Stimulated activated CD4-positive, alpha-beta T cell treated with anti-CD3 and anti-CD28 coated beads, Interleukin-1b, Interleukin-23, amount 100 ng/mL, for 48 hours (primary cell): ENCODE data around the gene CATSPER3.

ENCODE experiments used
- DNase-seq: peaks from one replicate; pipeline ENCODE4 v3.0.0-alpha.2; 2020

The CATSPER3 gene

DNA sequence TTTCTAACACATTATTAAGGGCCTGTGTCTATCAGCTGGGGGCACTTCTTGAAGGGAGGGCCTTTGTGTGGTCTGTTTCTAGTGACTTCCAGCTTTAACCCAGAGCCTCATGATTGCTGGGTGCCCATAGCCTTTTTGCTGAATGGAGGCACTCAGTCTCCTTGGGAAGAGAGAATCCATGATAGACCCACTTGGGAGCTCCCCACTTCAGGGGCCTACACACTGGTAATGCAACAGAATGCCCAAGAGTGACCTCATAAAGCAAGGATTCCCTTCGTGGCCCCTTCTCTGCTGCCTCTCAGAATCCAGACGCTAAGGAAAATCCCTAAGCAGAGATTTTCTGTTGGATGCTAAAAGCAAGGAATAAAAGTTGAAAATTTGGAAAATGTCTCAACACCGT is at the start of gene CATSPER3:
CATSPER3 (plus strand) TSS at position 301 of the 400 bp plus-strand sequence; CDS start at position 386, 85 bp downstream.
- no peak for DNase-seq

DNA sequence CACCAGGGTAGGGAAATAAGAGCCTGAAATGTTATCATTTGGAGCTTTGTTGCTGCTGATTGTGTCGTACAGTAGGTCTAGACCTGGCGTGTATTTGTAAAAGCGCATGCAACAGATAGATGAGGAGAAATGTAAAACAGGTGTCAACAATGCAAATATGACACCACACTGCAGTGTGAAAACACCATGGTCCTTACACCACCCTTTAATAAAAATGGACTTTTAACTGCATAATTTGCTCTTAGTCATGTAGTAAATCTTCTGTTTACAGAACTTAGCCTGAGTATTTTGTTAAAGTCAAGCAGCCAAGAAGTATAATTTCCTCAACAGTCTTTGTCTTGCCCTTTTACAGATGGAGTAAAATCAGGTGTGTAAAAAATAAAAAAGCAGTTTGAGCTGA is 48.8 kb upstream of the CATSPER3 start:
- DNase-seq: no peak

DNA sequence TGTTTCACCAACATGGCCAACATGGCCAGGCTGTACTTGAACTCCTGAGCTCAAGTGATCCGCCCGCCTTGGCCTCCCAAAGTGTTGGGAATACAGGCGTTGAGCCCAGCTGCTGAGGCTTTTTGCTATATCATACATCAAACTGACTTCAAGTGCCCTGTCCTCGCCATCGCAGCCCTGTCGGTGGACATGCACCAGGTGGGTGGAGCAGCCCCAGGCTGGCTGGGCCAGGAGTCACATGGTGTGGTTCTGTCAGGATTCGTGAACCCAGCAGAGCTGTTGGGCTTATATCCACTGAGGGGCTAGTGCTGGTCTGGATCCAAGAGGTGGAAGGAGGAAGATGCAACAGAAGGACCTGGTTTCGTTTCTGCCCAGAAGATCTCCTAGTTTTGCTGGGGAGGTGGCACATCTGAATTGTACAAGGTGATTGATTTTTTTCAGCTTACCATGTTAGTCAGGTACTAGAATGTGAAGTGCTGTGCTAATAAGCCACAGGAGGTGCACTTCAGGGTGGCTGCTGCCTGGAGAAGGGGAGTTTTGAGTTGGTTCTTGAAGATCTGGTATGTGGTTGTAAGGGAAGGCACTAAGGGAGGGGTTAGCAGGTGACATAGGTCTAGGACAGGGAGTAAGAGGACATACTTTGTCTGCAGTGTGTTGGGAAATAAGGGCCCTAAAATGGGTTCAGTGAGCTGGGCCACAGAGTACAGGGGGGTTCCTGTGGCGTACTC is 46.7 kb upstream of the CATSPER3 start:
- no peak for DNase-seq

DNA sequence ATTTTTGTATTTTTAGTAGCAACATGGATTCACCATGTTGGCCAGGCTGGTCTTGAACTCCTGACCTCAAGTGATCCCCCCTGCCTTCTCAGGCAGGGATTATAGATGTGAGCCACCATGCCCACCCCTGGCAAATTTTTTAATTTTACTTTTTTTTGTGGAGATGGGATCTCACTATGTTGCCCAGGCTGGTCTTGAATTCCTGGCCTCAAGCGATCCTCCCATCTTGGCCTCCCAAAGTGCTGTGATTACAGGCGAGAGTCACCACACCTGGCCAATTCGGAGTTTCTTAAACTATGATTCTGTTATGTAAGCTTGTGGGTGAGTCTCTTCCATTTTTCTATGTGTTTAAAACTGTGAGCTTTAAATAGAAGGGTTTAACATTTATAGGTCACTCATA is 35.2 kb upstream of the CATSPER3 start:
- DNase-seq: no peak

DNA sequence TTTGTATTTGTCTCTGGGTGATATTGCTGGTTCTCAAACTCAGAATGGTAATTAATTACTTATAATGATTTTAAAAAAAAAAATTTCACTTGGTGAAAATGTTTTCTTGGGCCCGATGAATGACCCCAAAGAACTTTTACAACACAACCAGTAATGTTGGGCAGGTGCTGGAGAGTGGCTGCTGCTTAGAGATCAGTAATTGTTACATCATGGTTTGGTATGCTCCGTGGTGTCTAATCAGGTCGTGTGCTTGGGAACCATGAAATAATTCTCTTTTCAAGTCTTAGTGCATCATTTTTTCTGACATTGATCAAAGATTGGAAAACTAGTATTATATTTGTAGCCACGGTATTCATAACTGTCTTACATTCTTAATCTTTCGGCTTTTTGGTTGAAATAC is 33.5 kb upstream of the CATSPER3 start:
- no peak for DNase-seq

DNA sequence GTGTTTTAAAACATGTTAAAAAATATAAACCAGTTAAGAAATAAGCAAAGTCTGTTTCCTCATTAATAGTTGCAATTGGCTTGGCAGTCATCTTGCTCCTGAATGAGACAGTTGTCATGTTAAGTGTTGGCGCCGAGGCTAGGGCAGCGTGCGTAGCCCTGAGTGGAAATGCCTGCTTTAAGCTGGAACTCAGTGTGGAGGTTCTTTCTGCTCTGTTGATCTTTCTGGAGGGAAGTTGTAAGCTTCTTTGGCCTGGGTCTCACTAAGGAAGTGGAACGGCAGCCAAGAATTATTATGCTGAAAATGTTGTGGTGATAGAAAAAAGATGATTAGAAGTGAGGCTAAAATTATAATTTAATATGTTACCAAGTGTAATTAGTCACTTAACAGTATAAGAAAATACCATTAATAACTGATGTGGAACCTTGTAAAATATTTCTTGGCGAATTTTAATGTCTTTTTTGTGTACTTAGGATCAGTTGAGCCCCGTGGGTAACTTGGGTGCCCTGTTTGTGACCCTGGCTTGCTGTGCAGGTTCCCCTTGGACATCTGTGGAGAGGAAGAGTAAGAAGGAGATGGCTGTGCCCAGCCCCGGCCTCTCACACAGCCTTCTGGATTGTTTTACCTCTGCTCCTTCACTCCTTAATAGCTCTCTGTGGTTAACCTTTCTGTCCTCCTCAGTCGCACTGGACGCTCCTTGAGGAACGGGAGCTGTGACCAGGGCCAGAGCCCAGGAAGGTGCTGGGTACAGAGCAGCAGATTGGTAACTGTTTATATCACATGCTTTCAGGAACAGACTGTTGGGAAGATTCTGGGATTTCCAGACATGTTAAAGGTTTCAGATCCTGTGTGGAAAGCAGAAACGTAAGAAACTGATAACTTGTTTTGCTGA is 31.8 kb upstream of the CATSPER3 start:
- DNase-seq: no peak

DNA sequence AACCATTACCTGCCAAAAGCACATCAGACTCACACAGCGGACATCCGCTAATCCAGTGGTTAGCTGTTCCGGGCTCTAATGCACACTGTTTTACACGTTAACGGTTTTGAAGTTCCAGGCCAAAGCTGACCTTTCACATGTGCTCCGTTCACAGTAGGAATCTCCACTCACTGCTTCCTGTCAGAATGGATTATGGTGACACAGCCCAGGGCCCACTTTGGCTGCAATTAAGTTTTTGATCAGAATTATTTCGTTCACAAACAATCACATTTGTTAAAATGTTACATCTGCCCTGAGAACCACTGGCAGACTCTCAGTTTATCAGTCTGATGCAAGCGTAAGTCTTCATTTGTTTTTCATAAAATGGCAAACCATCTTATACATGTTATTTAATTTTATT is 30.2 kb upstream of the CATSPER3 start:
- no peak for DNase-seq

DNA sequence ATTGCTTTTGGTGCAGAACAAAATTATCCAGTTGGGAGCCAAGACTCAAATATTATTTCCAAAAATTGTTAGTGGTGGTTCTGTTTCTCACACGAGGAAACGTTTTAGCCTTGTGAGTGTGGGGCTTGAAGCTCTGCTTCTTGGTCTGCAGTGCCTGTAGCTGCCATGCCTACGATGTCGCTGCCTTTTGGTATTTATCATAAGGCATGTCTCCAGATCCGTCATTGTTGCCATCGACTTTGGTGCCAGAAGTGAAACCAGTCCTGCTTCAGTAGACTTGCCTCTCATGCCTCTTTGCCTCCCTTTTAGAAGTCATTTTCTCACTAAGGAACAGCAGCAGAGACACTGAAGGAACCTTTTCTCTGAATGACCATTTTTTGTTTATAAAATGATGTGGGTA is 29.7 kb upstream of the CATSPER3 start:
- DNase-seq: no peak

DNA sequence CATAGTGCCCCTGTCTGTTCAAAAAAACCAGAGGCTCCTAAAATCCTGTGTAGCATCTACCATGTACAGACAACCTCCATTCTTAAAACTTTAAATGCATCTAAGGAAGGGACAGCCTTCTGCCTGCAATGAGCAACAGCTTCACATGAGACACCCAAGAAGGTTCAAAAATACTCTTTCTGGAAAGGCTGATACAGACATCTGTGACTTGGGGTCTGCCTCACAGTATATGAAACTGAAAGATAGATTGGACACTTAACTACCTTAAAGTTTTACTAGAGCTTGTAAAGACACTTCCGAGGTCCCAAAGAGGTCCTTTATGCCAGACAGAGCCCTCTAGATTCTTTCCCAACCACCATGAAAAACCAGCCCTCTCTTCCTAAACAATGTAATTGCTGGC is 28.2 kb upstream of the CATSPER3 start:
- no peak for DNase-seq

DNA sequence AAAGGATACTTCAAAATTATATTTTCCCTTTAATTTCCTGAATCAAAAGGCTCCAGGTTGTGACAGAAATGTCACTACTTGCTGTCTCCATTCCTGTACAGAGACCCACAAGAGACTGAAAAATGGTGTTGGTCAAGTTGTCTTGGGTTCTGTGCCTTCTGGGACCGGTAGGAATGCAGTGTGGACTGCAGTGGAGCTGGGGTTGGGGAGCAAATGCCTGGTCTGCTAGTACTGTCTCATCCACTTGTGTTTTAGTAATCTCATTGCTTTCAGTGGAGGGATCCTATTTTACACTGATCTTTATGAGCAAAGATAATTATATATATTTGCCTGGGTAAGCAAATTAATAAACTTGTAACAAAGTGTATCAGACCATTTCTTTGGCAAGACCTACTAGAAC is 24.2 kb upstream of the CATSPER3 start:
- DNase-seq: no peak

DNA sequence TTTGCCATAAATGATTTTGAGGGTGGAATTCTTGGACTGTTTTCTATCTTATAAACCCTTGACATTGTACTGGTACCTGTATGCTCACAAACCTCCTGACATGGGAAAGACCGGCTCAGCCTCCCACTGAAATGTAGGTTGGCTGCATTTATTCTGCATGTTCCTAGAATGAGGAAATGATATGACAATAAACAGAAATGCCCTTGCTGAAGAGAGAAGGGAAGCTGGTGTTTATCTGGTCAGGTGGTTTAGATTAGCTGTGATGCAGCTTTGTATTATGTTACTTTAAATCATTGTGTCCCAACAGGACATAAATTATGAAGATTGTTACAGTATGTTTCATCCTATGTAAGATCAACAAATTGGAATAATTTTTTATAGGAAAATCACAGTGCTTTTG is 23.1 kb upstream of the CATSPER3 start:
- DNase-seq: no peak

DNA sequence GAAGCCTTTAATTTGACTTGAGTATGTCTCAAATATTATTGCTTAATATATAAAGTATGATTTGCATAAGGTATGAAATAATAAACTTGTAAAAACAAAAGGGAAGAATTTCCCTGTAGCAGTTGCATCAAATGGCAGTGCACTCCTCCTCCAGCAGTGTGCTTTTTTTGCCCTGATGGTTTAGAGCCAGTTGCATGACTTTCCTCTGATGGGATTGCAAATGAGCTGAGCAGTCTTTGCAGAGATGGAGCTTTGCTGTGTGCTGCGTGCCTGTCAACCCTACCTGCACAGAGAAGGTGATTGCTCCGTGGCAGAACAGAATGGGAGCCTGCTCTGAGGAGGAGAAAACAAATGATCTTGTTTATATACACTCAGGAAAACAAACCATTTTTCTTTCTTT is 22.7 kb upstream of the CATSPER3 start:
- DNase-seq: no peak

DNA sequence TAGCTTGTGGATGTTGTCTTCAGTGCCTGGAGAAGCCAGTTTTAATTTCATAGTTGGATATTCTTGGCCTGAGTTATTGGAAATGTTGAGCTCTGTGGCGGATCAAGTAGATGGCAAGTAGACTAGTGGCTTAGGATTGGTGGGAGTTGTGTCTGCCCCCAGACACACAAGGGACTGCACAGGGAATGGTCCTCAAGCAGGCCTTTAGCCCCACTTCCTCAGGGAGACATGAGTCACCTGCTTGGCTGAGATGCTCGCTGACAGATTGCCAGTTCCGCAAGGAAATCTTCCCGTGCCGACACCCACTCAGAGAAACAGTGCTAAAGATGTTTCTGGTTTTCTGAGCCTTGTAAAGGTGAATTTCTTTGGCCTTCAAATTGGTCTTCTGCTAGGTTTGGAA is 18.8 kb upstream of the CATSPER3 start:
- no peak for DNase-seq

DNA sequence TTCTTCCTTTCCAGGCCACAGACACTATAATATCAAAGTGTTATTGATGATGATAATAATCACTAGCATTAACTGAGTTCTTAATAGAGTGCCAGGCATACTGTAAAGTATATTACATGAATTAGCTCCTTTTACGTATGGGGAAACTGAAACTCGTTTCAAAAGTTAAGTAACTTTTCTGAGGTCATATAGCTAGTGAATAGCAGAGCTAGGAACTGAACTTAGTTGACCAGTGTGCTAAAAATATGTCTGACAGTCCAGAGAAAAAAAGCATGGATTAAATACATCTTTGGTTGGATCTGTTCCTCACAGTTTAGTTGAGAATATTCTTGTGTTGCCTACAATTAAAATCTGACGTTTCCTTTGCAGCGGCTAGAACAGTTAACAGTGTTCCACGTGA is 18.4 kb upstream of the CATSPER3 start:
- no peak for DNase-seq

DNA sequence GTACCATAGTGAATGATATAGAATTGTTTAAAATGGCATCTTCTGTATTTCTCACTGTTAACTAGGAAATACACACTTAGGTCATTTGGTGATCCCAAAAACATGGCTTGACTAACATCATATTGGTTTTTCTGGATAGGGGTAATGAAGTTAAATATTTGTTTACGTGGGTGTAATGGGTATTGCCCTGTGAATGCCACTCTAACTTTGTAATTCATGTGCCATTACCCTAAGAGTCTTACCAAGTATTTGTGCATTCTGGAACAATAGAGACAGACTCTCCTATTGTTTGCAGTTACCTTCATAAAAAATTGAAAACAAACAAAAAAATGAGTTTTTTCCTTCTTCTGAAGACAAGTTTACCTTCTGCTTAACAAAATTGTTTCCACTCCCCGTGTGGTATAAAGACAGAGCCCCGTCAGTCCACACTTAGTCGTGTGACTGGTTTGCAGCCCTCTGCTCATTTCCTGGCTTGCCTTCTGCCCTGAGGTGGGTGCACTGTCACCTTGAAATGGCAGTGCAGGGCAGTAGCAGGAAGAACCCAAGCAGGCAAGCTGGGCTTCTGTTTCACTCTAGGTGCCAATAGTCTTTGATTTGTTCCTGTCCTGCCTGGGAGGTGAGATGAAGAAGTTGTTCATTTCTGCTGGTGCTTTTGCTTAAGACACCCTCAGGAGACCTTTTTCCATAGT is 9.6 kb upstream of the CATSPER3 start:
- DNase-seq: no peak

DNA sequence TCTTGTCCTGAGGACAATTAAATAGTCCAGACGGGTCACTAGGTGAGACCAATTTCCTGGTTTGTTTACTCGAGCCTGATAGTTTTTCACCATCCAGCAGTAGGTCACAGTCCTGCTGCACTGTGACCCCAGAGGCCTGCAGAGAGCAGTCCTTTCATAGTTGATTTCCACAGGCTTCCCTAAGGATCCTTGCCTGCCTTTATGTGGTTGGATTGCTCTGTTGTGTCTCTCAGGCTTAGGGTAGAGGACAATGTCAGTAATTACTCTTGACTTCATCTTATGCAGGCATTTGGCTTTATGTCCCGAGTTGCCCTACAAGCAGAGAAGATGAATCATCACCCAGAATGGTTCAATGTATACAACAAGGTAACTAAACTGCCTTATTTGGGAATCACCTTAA is 9.0 kb upstream of the CATSPER3 start:
- DNase-seq: no peak

DNA sequence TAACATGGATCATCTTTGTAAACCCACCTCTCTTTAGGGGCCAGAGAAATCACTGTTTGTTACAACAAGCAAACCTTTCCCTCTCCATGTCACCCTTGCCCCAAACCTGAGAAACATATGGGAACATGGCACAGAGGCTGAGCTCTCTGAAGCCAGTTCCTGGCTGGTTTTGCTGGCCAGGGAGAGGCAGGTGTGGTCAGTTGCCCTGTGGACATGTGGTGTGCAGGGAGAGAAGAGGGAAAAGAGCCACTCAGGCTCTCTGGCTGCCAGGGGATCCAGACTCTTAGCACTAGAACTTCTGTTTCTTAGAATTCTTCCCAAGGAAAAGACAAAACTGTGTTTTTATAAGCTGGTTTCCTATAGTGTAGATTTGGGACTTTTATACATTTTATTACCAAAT is 4.6 kb upstream of the CATSPER3 start:
- no peak for DNase-seq

DNA sequence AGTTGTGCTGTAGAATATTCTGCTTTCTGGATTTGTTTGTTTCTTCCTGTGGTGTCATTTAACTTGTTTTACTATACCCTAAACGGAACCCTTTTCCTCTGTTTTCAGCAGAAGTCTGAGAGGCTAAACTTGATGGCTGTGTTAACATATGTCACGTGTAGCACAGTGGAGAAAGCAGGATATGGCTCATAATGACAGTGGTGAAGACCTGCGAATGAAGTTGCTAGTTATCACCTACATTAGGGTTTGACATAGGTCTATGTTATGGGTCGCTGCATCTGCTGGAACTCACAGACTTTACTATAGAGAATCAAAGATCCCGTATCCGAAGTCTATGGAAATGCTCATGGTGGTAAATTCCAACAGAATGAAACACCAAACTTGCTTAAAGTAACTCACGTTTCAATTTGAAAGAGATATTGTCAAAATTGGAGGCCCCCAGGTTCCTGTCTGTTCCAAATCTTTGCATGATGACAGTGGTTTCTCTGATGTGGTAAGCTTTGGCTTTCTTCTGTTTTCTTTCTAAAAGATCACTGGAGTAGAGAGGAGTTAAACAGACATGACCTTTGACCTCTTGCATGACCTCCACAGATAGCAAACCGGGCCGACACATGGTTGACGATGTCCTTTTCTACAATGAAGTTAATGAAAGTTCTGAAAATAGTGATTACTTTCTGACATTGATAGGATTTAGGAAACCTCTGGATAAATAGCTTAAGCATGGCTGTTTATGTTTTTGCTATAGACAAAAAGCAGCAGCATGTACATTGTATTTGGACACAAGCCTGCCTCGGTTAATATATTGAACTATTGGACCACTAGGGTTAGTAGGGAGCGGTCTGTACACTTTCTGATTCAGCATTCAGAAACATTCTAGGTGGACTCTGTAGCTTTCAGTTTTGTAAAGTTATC is 3.1 kb upstream of the CATSPER3 start:
- no peak for DNase-seq

DNA sequence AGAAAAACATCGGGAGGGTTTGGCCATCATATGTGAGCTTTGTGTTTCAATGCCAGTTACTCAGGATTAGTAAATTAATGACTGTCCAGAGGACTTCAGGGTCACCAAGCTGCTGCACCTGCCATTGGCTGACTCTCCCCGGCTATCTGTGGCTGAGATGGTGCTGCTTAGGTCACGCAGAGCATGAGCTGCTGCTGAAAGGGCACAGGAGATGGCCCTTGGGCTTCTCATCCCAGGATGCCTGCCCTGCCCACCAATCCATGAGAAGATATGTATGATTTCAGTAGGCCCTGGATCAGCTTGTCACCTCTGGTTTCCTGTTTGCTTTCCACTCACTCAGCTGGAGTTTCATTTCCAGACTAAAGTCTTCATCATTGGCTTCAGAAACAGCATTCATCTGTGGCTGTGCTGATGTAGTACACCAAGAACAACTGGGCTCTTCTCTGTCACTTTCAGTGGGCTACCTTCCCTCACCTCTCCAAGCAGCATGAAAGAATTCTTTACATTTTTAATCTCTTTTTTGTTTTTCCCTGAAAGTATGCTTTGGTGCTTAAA is 2.4 kb upstream of the CATSPER3 start:
- peak; percentile 12 for DNase-seq

DNA sequence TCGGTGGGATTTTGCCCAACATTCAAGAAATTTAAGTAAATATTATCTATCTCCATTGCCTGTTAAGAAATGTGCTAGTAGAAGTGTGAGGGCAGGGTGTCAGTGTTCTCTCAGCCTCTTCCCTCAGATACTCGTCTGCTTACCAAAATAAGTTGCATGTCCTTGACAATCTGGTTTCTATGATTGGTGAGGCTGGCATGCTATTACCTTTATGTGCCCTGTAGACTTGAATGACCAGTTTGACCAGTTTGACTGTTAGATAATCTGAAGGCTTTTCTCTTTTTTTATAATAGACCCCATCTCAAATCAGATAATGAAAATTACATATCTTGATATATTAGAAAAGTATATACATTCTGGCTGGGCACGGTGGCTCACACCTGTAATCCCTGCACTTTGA is 348 bp downstream of the CATSPER3 start:
- no peak for DNase-seq

DNA sequence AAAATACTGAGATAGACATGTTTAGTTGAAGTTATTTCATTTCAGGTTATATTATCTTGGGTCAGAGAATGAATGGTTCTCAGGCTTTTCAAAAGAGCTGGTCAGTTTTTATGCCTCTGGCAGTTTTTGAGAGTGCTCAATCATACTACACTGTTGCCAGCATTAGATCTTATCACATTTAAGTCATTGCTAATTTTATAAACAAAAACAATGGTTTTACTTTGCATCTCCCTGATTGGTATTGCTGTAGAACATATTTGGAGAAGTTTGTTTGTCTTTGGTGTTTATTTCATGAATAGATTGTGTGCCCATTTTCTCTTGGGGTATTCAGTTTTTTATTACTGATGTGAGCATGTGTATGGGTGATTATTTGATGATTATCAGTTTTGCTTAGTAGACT is 1.5 kb downstream of the CATSPER3 start:
- DNase-seq: no peak

DNA sequence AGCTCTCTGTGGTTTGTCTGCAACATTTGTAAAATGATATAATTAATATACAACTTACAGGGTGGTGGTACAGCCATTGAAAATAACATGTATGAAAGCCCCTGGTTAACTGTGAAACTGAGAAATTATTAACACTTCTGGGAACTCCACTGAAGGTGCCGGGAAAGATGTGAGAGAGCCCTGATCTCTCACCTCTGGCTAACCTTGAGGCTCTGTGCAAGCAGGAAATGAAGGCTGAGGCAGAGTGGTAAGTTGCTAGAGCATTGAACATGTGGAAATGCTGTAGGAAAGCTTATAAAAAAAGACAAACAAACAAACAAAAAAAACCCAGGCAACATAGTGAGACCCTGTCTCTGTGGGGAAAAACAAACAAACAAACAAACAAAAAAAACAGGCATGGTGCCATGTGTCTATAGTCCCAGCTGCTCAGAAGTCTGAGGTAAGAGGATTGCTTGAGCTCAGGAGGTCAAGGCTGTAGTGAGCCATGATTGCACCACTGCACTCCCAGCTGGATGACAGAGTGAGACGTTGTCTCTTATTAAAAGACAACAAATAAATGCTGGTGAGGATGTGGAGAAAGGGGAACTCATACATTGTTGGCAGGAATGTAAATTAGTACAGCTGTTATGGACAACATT is 7.5 kb downstream of the CATSPER3 start:
- DNase-seq: no peak
